HG03457 (cell line): ENCODE results near the gene STRADB.
A peak's percentile ranks its signal among the peaks of the same experiment; 100 is the strongest.
"Not testable (repeated sequence)": the region's sequence is repeated elsewhere in the genome, so short reads cannot be mapped to it uniquely, and the experiment has no call there.

ENCODE experiments used
- ATAC-seq: cut with Tn5 transposase; IDR thresholded peaks from one replicate; pipeline ENCODE4 v1.9.1; 2021; ENCODE audit warnings: moderate number of reproducible peaks; ENCODE audit not compliant: unreplicated experiment

Gene STRADB

DNA sequence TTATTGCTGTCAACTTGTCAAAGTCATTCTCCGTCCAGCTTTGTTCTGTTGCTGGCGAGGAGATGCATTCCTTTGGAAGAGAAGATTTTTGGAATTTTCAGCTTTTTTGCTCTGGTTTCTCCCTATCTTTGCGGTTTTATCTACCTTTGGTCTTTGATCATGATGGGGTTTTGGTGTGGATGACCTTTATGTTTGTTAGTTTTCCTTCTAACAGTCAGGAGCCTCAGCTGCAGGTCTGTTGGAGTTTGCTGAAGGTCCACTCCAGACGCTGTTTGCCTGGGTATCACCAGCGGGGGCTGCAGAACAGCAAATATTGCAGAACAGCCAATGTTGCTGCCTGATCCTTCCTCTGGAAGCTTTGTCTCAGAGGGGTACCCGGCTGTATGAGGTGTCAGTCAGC lies 21.7 kb upstream of the STRADB start:
- ATAC-seq, result not testable (repeated sequence)

DNA sequence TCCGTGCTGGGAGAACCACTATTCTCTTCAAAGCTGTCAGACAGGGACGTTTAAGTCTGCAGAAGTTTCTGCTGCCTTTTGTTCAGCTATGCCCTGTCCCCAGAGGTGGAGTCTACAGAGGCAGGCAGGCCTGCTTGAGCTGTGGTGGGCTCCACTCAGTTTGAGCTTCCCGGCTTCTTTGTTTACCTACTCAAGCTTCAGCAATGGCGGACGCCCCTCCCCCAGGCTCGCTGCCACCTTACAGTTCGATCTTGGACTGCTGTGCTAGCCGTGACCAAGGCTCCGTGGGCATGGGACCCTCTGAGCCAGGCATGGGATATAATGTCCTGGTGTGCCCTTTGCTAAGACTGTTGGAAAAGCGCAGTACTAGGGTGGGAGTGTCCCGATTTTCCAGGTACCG lies 21.2 kb upstream of the STRADB start:
- not testable (repeated sequence) for ATAC-seq

DNA sequence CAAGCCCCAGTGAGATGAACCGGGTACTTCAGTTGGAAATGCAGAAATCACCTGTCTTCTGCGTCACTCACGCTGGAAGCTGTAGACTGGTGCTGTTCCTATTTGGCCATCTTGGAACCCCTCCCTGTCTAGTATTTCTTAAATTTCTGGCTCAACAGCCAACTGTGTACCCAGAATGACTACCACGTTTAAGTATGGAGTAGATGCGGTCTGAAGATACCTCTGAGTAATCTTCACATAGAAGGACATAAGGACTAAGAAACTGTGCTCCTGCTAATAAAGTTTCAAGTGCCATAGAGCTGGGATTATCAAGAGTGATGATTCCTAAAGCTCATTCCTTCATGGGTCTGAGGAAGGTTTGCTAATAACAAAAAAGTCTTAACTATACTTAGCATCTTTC lies 20.7 kb upstream of the STRADB start:
- ATAC-seq, result no peak

DNA sequence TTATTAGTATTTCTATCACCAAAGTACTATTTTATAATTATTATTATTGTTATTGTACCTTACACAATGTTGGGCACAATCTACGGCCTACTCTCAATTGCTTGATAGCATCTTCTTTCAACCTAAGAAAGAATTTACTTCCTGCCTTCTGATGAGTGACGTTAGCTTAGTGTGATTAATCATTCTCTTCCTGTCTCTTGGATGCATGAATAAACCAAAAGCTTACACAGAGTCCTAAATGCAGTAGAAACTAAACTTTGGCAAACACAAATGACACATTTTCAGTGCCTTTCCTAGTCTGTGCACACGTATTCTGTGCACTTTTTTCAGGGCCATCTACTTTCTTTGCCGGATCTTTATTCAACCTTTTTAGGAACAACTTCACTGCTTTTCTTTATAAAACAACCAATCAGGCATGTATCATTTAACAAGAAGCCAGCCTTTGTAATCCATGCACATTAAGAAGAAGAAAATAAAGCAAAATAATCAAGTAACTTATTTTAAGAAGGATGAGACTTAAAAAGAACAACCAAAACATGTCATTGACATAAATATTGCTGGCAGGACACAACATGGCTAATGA lies 19.4 kb upstream of the STRADB start:
- no peak for ATAC-seq

DNA sequence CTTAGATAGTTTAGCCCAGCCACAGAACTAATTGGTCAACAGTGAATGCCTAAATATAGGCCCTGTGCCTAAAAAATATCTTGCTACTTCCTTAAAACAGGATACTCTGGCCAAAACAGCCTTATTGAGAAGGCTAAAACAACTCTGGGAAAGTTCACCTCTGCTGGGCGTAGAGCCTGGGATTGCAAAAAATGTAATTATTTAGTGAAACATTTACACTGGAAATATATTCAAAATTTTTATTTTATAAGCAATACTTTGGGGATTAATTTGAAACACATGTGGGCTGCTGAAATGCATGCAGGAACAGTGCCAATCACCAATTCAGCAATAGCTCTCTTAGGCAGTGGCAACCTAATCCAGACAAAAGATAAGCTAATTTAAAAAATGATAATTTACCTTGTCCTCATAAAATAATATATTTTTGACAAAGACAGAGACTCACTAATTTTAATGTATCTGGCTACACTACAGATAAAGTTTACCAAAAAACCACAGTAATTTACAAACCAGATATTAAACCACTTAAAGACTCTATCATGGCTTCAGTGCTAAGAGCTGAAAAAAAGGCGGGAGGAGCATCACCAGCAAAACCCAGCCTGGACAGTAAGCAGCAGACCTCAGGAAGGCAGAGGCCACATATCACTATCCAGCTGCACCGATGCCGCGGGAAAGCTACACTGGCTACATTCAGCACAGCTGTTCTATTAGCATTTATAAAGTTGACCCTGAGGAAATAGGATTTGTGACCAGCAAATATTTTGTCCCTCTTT lies 18.7 kb upstream of the STRADB start:
- ATAC-seq, result no peak

DNA sequence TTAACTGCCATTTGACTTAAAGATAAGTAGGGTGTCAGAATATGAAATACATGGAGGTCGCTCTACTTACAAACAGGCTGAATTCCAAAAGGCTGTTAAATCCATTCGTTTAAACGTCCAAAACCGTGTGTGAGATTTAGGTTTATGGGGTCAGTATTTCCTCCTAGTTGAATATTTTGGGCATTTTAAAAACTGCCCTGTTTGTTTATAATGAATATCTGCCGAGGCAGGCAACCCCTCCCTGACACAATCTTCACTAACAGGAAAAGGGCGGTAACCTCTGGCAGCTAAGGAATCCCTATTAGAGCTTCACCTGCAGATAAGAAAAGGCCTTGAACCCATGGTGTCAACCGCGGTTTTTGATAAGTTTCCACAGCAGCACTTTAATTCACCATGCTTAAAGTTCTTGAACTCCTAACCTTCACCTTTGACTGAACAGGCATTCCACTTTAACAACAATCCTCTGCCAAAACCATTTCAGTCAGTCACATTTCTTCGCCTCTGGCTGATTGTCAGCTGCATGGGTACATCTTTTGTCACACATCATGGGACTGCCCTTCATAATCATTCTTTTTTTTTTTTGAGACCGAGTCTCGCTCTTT lies 18.0 kb upstream of the STRADB start:
- no peak for ATAC-seq

DNA sequence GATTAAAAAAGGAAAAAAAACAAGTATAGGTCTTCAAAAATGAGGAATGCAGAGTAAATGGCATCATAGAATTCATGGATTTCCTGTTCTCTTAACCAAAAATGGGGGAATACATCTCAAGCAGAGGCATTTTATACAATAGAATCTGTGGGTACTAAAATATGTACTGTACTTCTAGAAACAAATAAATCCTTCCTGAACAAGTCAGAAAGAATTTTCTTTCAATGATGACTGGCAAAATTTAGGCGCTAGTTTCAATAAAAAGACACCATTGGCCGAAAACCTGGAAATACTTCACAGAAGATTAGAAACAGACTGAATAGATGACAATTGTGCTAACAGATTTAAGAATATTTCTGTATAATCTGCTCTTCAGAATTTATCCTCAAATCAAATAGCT lies 15.4 kb upstream of the STRADB start:
- no peak for ATAC-seq

DNA sequence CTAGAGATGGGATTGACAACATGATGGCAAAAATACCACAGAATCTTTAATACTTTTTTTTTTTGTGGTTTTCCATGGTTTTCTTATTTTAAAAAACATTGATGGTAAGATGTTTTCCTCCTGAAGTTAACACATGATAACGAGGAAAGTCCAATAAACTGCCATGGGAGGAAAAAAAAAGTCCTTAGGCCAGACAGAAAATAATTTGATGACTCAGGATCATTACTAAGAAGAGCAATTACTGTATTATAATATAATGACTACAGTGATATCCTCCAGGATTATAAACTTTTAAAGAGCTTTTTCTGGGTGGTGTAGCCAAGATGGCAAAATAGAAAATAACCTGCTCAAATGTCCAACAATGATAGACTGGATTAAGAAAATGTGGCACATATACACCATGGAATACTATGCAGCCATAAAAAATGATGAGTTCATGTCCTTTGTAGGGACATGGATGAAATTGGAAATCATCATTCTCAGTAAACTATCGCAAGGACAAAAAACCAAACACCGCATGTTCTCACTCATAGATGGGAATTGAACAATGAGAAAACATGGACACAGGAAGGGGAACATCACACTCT lies 12.1 kb upstream of the STRADB start:
- ATAC-seq, result not testable (repeated sequence)

DNA sequence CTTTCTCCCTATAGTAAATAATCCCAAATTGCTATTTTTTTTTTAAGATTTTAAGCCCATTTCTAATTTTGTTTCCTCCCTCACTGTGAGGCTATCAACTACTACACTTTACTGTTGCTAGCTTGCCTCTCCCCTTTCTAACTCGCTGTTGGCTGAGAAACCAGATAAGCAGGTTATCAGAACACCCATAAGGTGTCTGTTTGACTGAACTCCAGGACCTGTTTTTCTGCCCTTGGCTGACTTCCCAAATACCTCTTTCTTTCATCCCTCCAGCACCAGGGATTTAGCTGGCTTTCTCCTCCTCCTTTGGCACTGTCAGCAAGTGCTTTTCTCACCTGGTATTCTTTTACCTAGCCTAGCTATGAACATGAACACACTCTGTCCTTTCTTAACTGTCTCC lies 11.4 kb upstream of the STRADB start:
- ATAC-seq, result no peak

DNA sequence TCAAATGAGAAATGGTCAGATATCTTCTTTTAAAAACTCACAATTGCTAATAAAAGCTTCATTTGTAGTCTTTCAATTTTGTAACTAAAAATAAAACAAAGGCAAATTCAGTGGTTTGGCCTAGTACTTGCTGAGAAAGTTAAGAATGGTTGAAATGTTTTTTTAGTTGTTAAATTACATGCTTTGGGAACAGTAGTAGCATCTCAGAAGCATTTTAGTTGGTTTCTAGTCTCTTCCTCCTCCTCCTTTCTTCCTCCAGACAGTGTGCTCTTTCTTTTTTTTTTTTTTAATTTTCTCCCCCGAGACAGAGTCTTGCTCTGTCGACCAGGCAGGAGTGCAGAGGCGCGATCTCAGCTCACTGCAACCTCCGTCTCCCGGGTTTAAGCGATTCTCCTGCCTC lies 10.1 kb upstream of the STRADB start:
- ATAC-seq, result no peak

DNA sequence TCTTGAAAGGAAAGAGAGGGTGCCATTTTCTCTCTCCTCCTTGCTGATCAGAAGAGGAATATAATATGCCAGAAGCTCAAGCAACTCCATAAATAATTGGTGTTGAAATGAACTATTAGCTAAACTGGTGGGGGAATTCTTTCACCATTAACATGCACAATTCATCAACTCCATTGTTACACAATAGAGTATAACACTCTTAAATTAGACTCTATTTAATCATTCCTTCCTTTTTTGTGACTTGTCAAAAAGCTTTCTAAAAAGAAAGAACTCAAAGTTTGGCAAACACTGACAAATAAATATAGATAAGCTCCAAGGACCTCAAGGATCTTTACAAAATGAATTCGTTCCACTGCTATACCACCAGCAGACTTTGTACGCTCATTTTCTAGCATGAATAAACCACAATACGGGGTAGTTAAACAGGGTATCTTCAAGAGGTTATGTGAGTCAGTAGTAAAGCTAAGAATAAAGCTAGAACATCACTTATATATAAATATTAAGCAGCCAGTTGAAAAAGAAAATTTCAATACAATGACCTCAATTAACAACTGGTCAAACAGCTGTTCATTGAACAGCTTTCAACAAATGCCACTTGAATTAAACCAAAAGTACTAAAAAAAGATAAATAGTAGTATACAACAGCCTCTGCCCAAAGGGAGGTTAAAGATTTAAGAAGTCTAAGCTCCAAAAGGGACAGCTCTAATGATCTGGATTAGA lies 6.6 kb upstream of the STRADB start:
- no peak for ATAC-seq

DNA sequence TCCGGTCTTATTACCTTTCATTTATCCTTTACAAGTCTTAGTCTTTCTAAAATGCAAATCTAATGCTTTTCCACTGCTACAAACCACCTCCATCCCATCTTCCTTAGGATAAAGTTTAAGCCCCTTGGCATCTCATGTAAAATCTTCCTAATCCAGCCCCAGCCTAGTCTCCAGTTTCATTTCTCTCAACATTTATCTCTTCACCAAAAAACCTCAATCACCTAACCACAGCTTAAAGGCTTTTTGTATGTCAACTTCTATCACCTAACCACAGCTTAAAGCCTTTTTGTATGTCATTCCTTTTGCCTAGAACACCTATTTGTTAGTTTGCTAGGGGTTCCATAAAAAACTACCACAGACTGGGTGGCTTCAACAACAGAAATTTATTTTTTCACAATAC lies 4.5 kb upstream of the STRADB start:
- no peak for ATAC-seq

DNA sequence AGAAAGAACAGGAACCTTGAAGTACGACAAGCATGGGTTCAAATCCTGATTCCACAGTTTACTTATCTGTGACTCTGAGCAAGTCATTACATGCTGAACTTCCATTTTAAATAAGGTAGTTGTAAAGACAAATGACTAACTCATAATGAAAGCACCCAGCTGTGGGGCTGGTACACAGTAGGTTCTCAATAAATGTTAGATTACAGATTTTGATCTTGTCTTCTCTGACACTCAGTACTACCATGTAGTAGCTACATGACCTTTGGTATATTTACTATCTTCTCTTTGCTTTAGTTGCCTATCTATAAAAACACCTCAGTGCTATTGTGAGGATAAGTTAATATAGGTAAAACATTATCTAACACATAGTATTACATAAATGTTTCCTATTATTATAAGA lies 3.5 kb upstream of the STRADB start:
- ATAC-seq, result no peak

DNA sequence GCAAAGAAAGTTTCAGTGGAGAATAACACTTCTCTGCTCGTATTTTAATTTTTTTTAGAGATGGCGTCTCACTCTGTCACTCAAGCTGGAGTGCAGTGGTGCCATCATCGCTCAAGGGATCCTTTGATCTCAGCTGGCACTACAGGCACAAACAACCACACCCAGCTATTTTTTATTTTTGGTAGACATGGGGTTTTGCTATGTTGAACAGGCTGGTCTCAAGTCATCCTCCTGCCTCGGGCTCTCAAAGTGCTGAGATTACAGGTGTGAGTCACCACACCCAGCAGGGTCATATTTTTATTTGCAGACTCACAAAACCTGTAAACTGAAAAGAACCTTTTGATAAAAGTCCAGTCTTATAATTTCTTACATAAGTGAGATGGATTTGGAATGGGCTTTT lies 2.8 kb upstream of the STRADB start:
- ATAC-seq, result no peak

DNA sequence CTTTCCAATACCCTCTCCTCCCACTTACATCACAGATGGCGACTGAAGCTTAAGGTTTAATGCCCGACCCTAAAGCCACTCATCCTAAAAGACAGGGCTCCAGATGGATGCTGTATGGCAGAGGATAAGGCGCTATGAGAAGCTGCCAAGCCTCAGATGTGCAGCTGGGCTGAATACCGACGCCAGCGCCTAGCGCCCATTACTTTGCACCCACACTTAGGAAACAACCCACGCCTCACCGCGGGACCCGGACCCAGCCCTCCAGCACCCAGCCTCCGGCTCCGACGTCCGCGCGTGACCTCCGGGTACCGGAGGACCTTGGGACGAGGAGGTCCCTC lies 617 bp upstream of the STRADB start:
- peak; percentile 15 for ATAC-seq

DNA sequence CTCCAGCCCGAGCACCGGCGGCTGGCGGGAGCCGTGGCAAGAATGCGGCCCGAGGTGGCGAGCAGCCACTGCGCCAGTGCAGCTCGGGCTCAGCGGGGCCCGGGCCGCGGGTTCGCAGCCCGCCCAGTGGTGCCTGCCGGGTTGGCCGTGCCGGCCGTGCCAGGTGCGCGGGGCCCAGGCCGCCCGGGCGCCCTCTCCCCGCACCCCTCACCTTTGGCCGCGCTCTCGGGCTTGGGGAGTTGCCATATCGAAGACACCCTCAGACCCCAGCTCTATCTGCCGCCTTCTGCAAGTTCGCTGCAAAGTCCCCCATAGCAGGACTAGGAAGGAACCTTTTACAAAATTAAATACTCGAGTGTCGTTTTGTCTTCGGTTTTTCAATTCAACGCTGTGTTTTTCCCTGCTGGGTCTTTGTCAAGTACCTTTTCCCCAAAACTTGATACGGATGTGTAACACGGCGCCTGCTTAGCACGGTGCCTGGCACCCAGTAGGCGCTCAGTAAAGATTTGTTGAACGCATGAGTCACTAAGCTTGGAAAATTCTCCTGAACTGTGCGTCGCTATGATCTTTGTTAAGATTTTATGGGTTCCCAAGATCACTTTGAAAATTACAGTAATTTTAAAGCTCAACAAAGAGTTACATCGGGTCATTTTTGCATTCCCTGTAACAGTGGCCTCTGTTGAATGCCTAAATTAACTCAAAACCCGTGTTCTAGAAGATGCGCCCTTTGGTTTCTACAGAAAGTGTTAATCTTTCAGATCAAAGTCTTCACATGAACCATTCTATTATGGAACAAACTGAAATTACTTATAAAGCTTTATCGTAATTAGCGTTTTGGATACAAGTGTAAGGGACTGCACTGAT lies 750 bp downstream of the STRADB start:
- peak; percentile 11 for ATAC-seq

DNA sequence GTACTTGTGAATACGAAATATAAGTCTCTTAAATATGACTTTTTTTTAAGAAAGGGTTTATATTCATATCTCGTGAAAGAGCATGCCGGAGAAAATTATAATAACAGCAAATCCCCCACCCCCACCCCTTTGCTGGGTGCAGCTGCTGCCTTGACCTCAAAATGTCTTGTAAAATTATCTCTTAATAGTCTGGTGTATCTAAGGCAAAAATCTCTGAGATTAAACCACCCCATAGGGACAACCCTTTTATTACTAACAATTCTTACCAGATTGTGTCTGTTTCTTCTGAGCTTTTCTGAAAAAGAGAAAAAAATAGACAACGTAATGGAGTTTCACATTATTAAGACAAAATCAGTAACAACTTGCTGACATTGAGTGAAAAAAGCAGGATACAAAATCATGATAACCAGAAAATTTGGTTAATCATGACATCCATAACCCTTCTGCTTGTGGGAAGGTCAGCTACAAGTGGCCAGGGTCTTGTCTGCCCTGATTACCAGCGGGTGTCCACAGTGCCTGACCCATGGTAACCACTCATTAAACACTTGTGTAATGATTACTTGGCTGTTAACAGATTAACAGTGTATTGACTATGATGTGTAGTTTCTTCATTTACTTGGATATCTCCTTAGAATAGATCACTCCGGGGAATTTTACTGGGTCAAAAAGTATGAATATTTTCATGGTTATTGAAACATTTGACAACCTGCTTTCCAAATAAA lies 1.5 kb downstream of the STRADB start:
- ATAC-seq, result no peak

DNA sequence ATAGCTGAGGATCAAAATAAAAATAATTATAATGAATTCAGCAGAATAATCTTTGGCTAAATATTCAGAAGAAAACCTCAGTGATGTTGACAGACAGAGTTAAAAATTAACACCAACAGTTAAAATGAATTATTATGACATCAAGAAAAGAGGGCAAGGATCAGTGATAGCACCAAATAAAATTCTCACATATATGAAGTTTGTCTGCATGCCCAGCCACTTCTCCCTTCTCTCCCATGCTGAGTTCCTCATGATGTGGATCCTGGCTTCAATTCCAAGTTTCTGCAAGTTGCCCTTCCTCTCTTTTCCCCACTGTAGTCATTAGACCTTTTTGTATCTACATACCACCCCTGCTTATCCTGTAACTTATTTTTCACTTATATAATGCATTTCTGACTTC lies 6.8 kb downstream of the STRADB start:
- ATAC-seq, result no peak

DNA sequence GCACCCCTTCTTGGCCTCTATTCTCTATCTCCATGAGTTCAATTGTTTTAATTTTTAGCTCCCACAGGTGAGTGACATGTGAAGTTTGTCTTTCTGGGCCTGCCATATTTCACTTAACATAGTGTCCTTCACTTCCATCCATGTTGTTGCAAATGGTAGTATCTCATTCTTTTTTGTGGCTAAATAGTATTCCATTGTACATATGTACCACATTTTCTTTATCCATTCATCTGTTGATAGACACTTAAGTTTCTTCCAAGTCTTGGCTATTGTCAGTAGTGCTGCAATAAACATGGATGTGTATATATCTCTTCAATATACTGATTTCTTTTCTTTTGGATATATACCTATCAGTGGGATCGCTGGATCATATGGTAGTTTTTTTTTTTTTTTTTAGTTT lies 9.0 kb downstream of the STRADB start:
- ATAC-seq, result no peak

DNA sequence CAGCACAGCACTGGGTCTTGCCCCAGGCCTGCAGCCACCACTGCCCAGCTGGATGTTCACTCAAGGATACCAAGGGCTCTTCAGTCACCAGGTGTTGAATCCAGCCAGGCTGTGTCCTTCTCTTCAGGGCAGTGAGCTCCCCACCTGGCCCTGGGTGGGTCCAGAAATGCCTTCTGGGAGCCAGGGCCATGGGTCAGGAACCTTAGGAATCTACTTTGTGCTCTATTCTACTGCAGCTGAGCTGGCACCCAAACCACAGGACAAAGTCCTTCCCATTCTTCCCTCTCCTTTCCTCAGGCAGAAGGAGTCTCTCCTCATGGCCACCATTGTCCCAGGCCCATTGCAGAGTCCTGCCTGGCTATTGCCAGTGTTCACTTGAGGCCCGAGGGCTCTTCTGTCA lies 13.0 kb downstream of the STRADB start:
- ATAC-seq, result no peak
